Embryonic facial prominence (tissue), 1 donor: ENCODE measurements around the gene IL18RAP.

ENCODE experiments used
- DNase-seq: peaks from one replicate; pipeline ENCODE4 v3.0.0-alpha.2; 2016; ENCODE audit errors: extremely low spot score

The IL18RAP gene

GRCh38 chr2:102460467-102460866 lies 37.5 kb downstream of the IL18RAP start:
- no peak for DNase-seq

- no peak for DNase-seq
Observed at GRCh38 chr2:102461188-102461587, 38.2 kb downstream of the IL18RAP start.

DNA sequence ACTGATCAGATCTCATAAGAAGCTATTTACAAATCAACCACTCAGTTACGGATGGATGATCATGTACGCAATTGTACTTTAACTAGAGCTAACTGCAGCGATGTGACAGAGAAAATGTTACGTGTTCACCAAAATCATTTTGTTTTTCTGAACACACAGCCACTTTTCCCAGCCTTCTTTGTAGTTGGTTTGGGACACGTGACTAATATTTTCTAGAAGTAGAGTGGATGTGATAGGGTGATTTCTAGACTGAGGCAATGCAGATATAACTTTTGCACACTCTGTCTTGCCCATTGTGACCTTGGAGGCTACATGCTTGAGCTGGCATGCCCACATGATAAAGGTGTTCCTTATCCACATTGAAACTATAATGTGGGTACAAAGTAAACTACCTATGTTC lies 40.2 kb downstream of the IL18RAP start:
- no peak for DNase-seq

GRCh38 chr2:102470168-102470567 lies 47.2 kb downstream of the IL18RAP start:
- no peak for DNase-seq

DNA sequence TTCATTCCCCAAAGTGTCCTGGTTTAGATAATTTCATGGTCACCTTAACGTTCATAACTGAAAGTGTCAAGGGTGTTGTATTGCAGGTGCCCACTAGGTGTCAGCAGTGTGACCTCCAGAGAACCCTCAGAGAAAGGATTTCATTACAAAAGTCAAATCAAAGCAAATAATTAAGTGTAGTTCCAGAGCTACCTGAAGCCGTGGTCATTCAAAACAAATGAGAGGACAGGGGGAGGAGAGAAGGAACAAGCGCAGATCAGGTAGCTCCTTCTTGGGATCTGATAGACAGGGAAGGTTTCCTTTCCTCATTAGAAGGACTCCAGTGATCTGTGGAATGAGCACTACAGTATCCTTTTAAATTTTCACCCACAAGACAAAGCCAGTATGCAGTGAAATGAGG lies 50.1 kb downstream of the IL18RAP start, which contains the start of gene SLC9A4:
SLC9A4 (plus strand) TSS at position 207 of the 400 bp plus-strand sequence. CDS start 534 bp downstream, outside the sequence.
- DNase-seq: no peak

GRCh38 chr2:102473631-102474030 lies 50.7 kb downstream of the IL18RAP start:
- DNase-seq: no peak

DNA sequence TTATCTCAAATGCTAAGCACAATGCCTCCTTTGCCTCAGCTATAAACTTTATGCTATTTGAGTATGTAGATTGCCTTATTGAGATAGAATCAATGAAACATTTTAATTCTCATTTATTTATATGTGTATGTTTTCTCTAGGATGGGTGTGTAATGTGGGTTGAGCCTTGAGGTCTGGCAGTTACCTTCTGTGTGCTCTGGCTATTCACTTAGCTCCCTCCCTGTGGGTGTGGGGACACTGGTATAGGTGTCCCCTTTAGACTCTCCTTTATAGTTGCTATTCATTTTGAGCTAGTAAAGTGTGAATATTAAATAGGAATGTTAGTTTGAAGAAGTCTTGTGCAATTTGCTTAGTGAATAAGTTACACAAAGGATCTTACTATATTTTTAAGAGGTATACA lies 51.8 kb downstream of the IL18RAP start:
- DNase-seq: no peak

DNA sequence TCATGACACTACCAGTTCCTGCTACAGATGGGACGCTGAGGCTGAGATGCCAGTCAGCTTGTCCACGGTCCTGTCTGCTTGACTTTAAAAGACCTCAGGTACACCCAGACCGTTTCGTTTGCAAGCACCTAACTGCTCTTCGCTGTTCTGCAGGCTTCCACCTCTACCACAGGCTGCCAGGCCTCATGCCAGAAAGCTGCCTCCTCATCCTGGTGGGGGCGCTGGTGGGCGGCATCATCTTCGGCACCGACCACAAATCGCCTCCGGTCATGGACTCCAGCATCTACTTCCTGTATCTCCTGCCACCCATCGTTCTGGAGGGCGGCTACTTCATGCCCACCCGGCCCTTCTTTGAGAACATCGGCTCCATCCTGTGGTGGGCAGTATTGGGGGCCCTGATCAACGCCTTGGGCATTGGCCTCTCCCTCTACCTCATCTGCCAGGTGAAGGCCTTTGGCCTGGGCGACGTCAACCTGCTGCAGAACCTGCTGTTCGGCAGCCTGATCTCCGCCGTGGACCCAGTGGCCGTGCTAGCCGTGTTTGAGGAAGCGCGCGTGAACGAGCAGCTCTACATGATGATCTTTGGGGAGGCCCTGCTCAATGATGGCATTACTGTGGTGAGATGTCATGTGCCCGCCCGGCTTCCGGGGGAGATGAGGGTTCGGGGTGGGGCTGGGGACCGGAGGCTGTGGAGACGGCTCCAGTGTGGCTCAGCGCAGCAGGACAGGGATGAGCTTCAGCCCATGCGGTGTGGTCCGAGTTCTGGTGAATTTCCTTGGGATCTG lies 55.9 kb downstream of the IL18RAP start:
- DNase-seq: no peak

GRCh38 chr2:102480285-102481195 lies 57.6 kb downstream of the IL18RAP start:
- DNase-seq: no peak

GRCh38 chr2:102481931-102482330 lies 59.0 kb downstream of the IL18RAP start:
- no peak for DNase-seq

- no peak for DNase-seq
Observed at GRCh38 chr2:102483086-102483485, 60.1 kb downstream of the IL18RAP start.

DNA sequence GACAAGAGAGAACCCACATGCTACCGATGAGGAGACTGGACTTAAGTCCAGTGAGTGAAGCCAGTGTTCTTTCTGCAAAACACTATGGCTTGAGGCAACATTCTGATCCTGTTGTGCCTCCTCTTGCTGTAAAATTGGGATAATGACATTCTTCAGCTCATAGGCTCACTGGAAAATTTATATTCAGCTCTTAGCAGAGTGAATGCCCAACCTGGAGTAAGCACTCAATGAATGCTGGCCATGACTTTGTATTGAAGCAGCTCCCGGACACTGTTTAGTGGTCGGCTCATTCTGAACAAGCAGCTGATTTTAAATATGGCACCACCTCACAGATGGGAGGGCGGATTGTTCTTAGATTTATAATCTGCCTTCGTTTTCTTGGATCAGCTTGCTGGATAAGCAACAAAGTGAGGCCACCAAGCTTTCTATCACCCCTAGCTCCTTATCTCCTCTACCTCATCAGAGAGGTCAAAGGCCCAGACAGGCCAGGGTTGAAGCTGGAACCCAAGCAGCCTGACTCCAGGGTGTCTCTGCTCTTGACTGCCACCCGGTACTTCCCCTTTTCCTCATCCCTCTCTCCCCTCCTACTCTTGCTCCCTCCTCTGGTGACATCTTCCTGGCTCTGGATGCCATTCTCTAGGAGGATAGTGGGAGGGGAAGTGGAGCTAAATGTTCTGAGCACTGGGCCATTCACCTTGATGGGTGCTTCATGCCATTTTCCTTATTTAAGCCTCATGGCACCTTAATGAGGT lies 61.5 kb downstream of the IL18RAP start:
- no peak for DNase-seq

DNA sequence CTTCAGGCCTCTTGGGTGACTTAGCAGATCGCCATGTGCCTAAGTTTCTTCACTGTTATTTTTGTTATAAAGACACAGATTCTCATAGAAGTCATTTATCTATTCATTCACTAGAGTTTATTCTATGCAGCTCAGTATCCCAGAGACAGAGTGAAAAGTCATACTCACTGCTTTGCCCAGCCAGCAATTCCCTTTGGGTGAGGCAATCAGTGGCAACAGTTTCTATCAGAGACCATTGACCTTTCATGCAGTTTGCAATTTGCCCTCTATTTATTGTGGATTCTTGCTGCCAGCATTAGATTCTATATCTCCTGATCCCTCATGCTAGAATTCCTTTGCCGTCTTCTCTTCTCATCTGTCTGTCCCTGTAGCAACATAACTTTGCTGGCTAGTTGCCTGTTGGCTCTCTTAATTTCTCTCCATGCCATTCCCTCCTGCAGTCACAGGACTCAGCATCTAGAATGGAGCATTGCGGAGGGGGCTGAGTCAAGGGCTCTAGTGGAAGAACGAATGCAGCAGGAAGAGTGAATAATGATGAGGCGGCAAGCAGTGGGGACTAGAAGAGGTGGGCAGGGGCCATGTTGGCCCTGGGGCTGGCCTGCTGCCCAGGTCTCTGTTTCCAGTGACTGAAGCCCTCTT lies 62.3 kb downstream of the IL18RAP start:
- no peak for DNase-seq

DNA sequence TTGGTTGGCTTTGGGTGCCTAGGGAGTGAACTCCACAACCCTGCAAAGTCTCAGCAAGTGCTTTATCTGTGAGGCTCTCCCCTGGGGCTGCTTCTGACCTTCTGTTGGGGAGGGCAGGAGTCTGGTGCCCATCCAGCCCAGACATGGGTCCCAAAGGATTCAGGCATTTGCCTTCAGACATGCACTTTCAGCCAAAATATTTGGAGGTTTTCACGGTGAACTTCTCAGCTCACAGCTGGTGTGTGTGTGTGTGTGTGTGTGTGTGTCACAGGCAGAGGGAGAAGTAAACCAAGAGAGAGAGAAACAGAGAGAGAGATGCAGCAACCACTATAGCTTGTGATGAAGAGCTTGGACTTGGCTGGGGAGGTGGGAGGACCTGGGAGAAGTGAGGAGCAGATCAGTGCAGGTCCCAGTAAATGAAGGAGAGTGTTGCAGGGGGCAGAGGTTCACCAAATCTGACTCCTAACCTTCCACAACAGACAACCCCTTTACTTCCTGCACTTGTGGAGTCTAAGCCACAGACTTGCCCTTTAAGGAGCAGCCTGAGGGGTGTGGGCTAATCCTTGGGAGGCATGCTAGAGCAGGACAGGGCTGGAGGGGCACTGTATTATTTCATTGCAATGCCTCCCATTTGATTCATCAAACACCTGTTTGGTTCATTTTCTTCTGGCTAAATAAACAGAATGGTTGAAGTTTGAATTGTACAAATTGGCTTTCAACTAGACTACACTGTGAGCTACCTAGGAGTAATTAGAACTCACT lies 64.2 kb downstream of the IL18RAP start:
- DNase-seq: no peak

DNA sequence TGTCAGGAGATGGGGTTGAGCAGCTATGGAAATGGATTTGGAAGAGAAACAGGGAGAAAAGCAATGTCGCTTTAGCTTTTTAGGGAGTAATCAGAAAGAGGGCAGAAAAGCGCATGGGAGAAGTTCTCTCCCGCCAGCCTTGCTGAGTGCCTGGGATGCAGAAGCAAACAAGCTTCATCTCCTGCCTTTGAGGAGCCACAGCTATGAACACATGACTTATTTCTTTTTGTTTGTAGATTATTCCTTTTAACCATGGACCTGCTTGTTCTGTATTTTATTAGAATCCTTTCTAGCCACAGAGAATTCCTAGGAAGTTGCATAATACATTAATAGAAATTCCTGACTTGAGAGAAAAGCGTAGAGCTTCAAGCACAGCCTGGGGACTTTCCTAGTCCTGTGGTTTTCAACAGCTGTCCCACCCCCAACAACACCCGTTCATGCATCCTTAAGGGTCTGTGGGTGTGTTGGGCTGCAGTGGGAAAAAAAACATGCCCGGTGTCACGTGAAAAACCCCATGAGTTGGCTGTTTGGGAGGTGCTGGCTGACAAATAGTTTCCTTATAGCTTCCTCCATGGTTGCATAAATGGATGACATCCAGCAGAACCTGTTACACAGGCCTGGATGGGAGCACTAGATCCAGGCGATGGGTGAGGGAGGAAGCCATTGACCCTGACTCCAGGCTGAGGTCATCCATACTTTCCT lies 65.0 kb downstream of the IL18RAP start:
- DNase-seq: no peak

GRCh38 chr2:102489646-102490045 lies 66.7 kb downstream of the IL18RAP start:
- no peak for DNase-seq

- no peak for DNase-seq
Observed at GRCh38 chr2:102492006-102492405, 69.0 kb downstream of the IL18RAP start.

- DNase-seq: no peak
Observed at GRCh38 chr2:102494570-102494969, 71.6 kb downstream of the IL18RAP start.

- no peak for DNase-seq
Observed at GRCh38 chr2:102498414-102498813, 75.5 kb downstream of the IL18RAP start.

- DNase-seq: no peak
Observed at GRCh38 chr2:102499558-102499957, 76.6 kb downstream of the IL18RAP start.
